MM.1S (cell line): ENCODE results near the gene C14orf39.

Experiments
- DNase-seq: peaks from one replicate; pipeline ENCODE4 v3.0.0-alpha.2; 2015
- H2AFZ ChIP-seq: fragments of 300-600 bp; sonication (generic); 2 replicates; pipeline ENCODE4 v1.6.0; 2016; ENCODE audit warnings: antibody characterized with exemption, low read length
- H3F3A ChIP-seq: fragments of 300-600 bp; sonication (generic); 2 replicates; pipeline ENCODE4 v1.6.1; 2016; ENCODE audit warnings: mild to moderate bottlenecking, antibody characterized with exemption, low read length, moderate library complexity, mixed read lengths; ENCODE audit not compliant: insufficient read depth
- H3K27ac ChIP-seq: fragments of 300-600 bp; sonication (generic); 2 replicates; pipeline ENCODE4 v1.5.1; 2016; ENCODE audit warnings: mild to moderate bottlenecking, low read length
- H3K27me3 ChIP-seq: fragments of 300-600 bp; sonication (generic); replicated peaks from 2 replicates; pipeline ENCODE4 v1.6.0; 2016; ENCODE audit warnings: low read length; ENCODE audit not compliant: insufficient read depth
- H3K36me3 ChIP-seq: fragments of 300-600 bp; sonication (generic); replicated peaks from 2 replicates; pipeline ENCODE4 v1.6.1; 2016; ENCODE audit warnings: mild to moderate bottlenecking, low read length, mixed read lengths; ENCODE audit not compliant: insufficient read depth
- H3K4me1 ChIP-seq: fragments of 300-600 bp; sonication (generic); 2 replicates; pipeline ENCODE4 v1.6.1; 2016; ENCODE audit warnings: low read length, mixed read lengths
- H3K4me2 ChIP-seq: fragments of 300-600 bp; sonication (generic); 2 replicates; pipeline ENCODE4 v1.6.0; 2016; ENCODE audit warnings: low read depth, low read length
- H3K4me3 ChIP-seq: fragments of 300-600 bp; sonication (generic); 2 replicates; pipeline ENCODE4 v1.5.1; 2016; ENCODE audit warnings: low read length, mixed read lengths
- H3K79me2 ChIP-seq: fragments of 300-600 bp; sonication (generic); 2 replicates; pipeline ENCODE4 v1.6.1; 2016; ENCODE audit warnings: mixed run types, low read length, mixed read lengths
- H3K9ac ChIP-seq: fragments of 300-600 bp; sonication (generic); 2 replicates; pipeline ENCODE4 v1.6.1; 2016; ENCODE audit warnings: low read length, mixed read lengths
- H3K9me2 ChIP-seq: fragments of 300-600 bp; sonication (generic); replicated peaks from 2 replicates; pipeline ENCODE4 v1.6.1; 2016; ENCODE audit warnings: mild to moderate bottlenecking, low read length, mixed read lengths; ENCODE audit not compliant: insufficient read depth
- H3K9me3 ChIP-seq: fragments of 300-600 bp; sonication (generic); replicated peaks from 2 replicates; pipeline ENCODE4 v1.6.1; 2016; ENCODE audit warnings: mild to moderate bottlenecking, low read length, mixed read lengths; ENCODE audit not compliant: insufficient read depth
- H4K20me1 ChIP-seq: fragments of 300-600 bp; sonication (generic); 2 replicates; pipeline ENCODE4 v1.6.1; 2016; ENCODE audit warnings: mild to moderate bottlenecking, low read length, moderate library complexity, mixed read lengths; ENCODE audit not compliant: insufficient read depth
- EZH2 ChIP-seq: fragments of 300-600 bp; sonication (generic); optimal IDR thresholded peaks from 2 replicates; pipeline ENCODE3; 2017; ENCODE audit warnings: low read depth, mild to moderate bottlenecking, antibody characterized with exemption, low read length, mixed read lengths
- EZH2phosphoT487 ChIP-seq: fragments of 300-600 bp; sonication (generic); IDR thresholded peaks from 2 replicates; pipeline ENCODE4 v1.6.1; 2018; ENCODE audit warnings: antibody characterized with exemption, low read length
- TF ChIP-seq, protein P1 (sequence below): fragments of 300-600 bp; sonication (generic); IDR thresholded peaks from 2 replicates; pipeline ENCODE4 v1.5.1; 2016; ENCODE audit warnings: antibody characterized with exemption, low read length, mixed read lengths

Gene C14orf39

DNA sequence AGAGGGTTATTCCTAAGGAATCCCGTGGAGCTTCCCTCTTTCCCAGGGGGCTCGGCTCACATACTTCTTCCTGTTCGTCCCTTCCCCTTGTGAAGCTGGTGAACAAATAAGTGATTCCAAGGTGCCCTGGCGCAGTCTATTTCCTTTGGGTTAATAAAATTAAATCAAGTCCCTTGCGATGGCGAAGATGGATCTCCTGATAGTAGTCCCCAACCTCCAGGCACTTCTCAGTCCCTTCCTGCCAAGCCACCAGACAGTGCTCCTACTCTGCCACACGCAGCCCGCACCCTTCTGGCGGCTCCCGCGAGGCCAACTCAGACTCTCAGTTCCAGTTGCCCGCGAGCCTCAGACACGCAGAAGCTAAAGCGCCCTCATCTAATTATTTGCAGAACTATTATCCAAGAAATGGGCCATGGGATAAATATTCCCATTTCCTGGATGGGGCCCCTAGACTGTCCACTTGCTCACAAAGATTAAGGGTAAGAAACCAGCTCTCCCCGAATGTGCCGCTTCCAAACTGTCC lies 20.7 kb upstream of the C14orf39 start:
- H3K4me3 ChIP-seq = no peak overlapping the region
- no peak overlapping the region for H3K9ac ChIP-seq
- no peaks in the 10 kb centered on the region for H3K27me3 ChIP-seq
- no peaks in the 10 kb centered on the region for H3F3A ChIP-seq
- H3K36me3 ChIP-seq = no peaks in the 10 kb centered on the region
- no peaks in the 10 kb centered on the region for H3K9me3 ChIP-seq
- H3K4me2 ChIP-seq = no peak overlapping the region
- no peak for DNase-seq
- H2AFZ ChIP-seq = no peak overlapping the region
- H3K9me2 ChIP-seq = no peaks in the 10 kb centered on the region
- no peaks in the 10 kb centered on the region for H3K79me2 ChIP-seq
- H4K20me1 ChIP-seq = no peaks in the 10 kb centered on the region
- H3K4me1 ChIP-seq = no peaks in the 10 kb centered on the region
- no peak overlapping the region for H3K27ac ChIP-seq
- TF ChIP-seq, protein P1, sequence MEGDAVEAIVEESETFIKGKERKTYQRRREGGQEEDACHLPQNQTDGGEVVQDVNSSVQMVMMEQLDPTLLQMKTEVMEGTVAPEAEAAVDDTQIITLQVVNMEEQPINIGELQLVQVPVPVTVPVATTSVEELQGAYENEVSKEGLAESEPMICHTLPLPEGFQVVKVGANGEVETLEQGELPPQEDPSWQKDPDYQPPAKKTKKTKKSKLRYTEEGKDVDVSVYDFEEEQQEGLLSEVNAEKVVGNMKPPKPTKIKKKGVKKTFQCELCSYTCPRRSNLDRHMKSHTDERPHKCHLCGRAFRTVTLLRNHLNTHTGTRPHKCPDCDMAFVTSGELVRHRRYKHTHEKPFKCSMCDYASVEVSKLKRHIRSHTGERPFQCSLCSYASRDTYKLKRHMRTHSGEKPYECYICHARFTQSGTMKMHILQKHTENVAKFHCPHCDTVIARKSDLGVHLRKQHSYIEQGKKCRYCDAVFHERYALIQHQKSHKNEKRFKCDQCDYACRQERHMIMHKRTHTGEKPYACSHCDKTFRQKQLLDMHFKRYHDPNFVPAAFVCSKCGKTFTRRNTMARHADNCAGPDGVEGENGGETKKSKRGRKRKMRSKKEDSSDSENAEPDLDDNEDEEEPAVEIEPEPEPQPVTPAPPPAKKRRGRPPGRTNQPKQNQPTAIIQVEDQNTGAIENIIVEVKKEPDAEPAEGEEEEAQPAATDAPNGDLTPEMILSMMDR = no peak
- no peak for TF ChIP-seq EZH2
- no peak for TF ChIP-seq EZH2phosphoT487

DNA sequence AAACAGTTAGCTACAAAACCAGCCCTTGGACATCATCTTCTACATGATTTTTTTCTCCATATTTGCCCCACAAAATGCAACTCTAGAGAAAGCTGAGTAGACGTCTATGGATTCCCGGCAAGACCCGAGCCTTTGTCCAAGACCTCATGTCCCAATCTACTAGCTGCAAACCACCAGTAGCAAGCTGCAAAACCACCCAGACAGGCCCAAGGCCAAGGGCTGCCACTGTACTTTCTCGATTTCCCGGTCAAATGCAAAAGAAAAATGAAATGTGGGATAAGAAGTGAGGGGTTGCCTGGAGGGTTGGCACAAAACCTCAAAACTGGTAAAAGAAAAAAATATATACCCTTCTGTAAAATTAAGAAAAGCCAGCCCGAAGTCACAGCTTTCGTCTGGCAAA lies 20.1 kb upstream of the C14orf39 start:
- Histone ChIP-seq H3K79me2 (no peaks in the 10 kb centered on the region), H3K9me2 (no peaks in the 10 kb centered on the region), H3K4me1 (no peaks in the 10 kb centered on the region), H3K4me3 (no peak overlapping the region), H3K27ac (no peak overlapping the region), H3K9ac (no peak overlapping the region), H3K4me2 (no peak overlapping the region), H3K27me3 (no peaks in the 10 kb centered on the region), H3F3A (no peaks in the 10 kb centered on the region), H4K20me1 (no peaks in the 10 kb centered on the region), H3K36me3 (no peaks in the 10 kb centered on the region), H2AFZ (no peak overlapping the region), H3K9me3 (no peaks in the 10 kb centered on the region)
- no peak for DNase-seq
- no peak for TF ChIP-seq EZH2
- TF ChIP-seq, protein P1 = no peak
- TF ChIP-seq EZH2phosphoT487 = no peak

DNA sequence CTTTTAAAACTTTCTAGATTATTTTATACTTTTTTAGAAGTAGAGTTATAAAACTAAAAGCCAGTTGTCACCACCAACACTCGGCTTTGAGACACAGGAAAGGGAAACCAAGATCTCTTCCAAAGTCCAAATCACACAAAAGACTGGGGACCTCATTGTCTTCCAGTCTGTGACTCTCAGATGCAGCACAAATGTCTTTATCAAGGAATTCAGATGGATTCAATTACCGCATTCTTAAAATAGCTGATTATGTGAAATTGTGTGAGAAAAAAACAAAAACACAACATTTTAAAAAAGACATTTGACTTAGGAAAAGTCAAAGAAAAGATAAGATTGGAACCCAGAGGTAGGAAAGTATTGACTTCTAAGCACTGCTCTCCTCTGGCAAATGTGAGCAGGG lies 19.6 kb upstream of the C14orf39 start:
- H3K9me3 ChIP-seq = no peaks in the 10 kb centered on the region
- TF ChIP-seq EZH2phosphoT487 = no peak
- no peak for TF ChIP-seq EZH2
- TF ChIP-seq, protein P1 = no peak
- H3K9me2 ChIP-seq = no peaks in the 10 kb centered on the region
- no peaks in the 10 kb centered on the region for H3K36me3 ChIP-seq
- no peaks in the 10 kb centered on the region for H3F3A ChIP-seq
- no peak overlapping the region for H2AFZ ChIP-seq
- no peaks in the 10 kb centered on the region for H3K27me3 ChIP-seq
- no peak overlapping the region for H3K9ac ChIP-seq
- no peaks in the 10 kb centered on the region for H4K20me1 ChIP-seq
- H3K4me1 ChIP-seq = no peaks in the 10 kb centered on the region
- H3K4me2 ChIP-seq = no peak overlapping the region
- no peak overlapping the region for H3K27ac ChIP-seq
- DNase-seq = no peak
- H3K4me3 ChIP-seq = no peak overlapping the region
- H3K79me2 ChIP-seq = no peaks in the 10 kb centered on the region

DNA sequence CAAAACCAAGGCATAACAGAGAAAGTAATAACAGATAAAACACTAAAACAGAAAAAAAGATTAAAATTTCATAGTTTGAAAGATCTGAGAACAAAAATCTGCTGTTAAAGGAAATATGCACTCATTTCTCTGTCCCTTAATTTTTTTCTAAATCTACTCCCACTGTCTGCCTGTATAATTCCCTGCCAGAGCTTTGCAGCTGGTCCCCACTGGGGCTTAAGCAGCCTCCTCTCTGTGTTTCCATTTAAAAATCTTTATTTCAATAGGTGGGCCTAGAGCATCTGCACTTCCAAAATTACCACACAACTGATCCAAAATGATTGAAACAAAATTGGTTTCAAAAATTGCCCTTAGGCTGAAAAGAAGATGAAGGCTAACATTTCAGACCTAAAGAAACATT lies 16.7 kb upstream of the C14orf39 start:
- Histone ChIP-seq H3F3A (no peaks in the 10 kb centered on the region), H3K4me1 (no peaks in the 10 kb centered on the region), H2AFZ (no peak overlapping the region), H3K36me3 (no peaks in the 10 kb centered on the region), H3K79me2 (no peaks in the 10 kb centered on the region), H3K27me3 (no peaks in the 10 kb centered on the region), H3K9me3 (no peaks in the 10 kb centered on the region), H3K27ac (no peak overlapping the region), H3K9me2 (no peaks in the 10 kb centered on the region), H3K4me3 (no peak overlapping the region), H4K20me1 (no peaks in the 10 kb centered on the region), H3K9ac (no peak overlapping the region), H3K4me2 (no peak overlapping the region)
- no peak for DNase-seq
- TF ChIP-seq, protein P1 = no peak
- TF ChIP-seq EZH2 = no peak
